HL-60 (cell line): ENCODE data around the gene NSMF.

Source experiments
- CTCF ChIP-seq: IDR thresholded peaks from one replicate; pipeline ENCODE4 v1.5.1; 2011; ENCODE audit warnings: low read length, control low read depth, inconsistent platforms; ENCODE audit not compliant: insufficient read depth
- POLR2AphosphoS5 ChIP-seq: IDR thresholded peaks from 2 replicates; pipeline ENCODE4 v1.6.1; 2012; ENCODE audit warnings: low read depth

GRCh38 chr9:137434498-137435380, 24.4 kb downstream of the NSMF start:
- TF ChIP-seq CTCF (no peak), POLR2AphosphoS5 (no peak)
